Ovary (tissue), 9 donors: Measurements from ENCODE around the gene PRPF8. TPM values are rescaled to one million over a fixed set of nuclear protein-coding genes. Genes with fewer than 3 reads are reported as not detected.
A peak's percentile ranks its signal among the peaks of the same experiment; 100 is the strongest.
"Not testable (repeated sequence)": the region's sequence is repeated elsewhere in the genome, so short reads cannot be mapped to it uniquely, and the experiment has no call there.

Experiments
- DNase-seq, 5 donors: peaks; one replicate each; pipeline ENCODE4 v3.0.0-alpha.2; 2019 to 2020
- H3K27ac ChIP-seq, 2 donors: fragments of 200-600 bp; one replicate each; pipeline versions ENCODE4 v1.5.1 to v1.8.0; 2019 to 2022
- H3K27me3 ChIP-seq: fragments of 200-600 bp; one replicate; pipeline ENCODE4 v1.8.0; 2022
- H3K36me3 ChIP-seq: fragments of 200-600 bp; sonication (generic); one replicate; pipeline ENCODE4 v1.5.1; 2019
- H3K4me1 ChIP-seq: one replicate; pipeline ENCODE4 v1.8.1; 2013; ENCODE audit warnings: mild to moderate bottlenecking, moderate library complexity; ENCODE audit not compliant: insufficient read depth
- H3K4me3 ChIP-seq: fragments of 200-600 bp; sonication (generic); one replicate; pipeline ENCODE4 v1.5.1; 2017
- H3K9me3 ChIP-seq, 2 donors: fragments of 200-600 bp in 1 of 2; sonication (generic) in 1 of 2; one replicate each; pipeline versions ENCODE4 v1.5.1 to v1.8.1; 2013 to 2019; ENCODE audit warnings: mild to moderate bottlenecking in 1 of 2, moderate library complexity in 1 of 2
- CTCF ChIP-seq, 3 donors: fragments of 450-650 bp in 2 of 3; fragments of 200-600 bp in 1 of 3; IDR thresholded peaks; one replicate each; pipeline versions ENCODE4 v1.5.1 to v1.8.0; 2016 to 2022; ENCODE audit warnings: antibody characterized with exemption in 3 of 3, mild to moderate bottlenecking in 1 of 3
- EP300 ChIP-seq: sonication (generic); formaldehyde crosslinking; IDR thresholded peaks from one replicate; pipeline ENCODE4 v1.6.1; 2017; ENCODE audit warnings: antibody characterized with exemption
- POLR2A ChIP-seq: fragments of 450-650 bp; IDR thresholded peaks from one replicate; pipeline ENCODE4 v1.6.1; 2017; ENCODE audit warnings: antibody characterized with exemption, mild to moderate bottlenecking, moderate library complexity
- WGBS, 3 donors: extraction: QIAGEN DNeasy Blood & Tissue Kit in 1 of 3; methylation state at CpG; one replicate each; pipeline versions ENCODE4 v1.1.5 to v1.1.7; 2013 to 2017; 5-methylcytosine and 5-hydroxymethylcytosine counted together
- intact Hi-C, 4 donors: fragments of 100-400 bp; cut with DNase I; formaldehyde crosslinking; loops; one replicate each; pipeline versions ENCODE4 v1.11.0 to v1.15.1; 2022 to 2023
- polyA plus RNA-seq, 2 donors: library from polyadenylated mRNA; stranded (reverse); fragments of 200-250 nt in 1 of 2; fragments of 350-450 nt in 1 of 2; fragmentation: Illumina TruSeq in 1 of 2; extraction: RNeasy Lipid Tissue Mini Kit (QIAGEN cat#74804) in 1 of 2; gene quantifications; one replicate each; pipeline ENCODE4 v1.2.3, GENCODE V29; 2013 to 2014
- total RNA-seq, 7 donors: library from RNA; depleted of rRNA in 2 of 7; stranded (reverse); fragments of >200 nt in 2 of 7; fragmentation: NEBNext Ultra II Directional in 3 of 7; extraction: Animal tissue kit (Norgen Biotek cat#: 25700) in 3 of 7; gene quantifications; one replicate each; pipeline versions ENCODE4 v1.1.0 to v1.2.4, GENCODE V29; 2016 to 2023
- donor health status: DM: no; HTN: no; CAD: no; lungs with moderate emphysema.
- donor health status: DM: no; HTN: no; CAD: no.
- donor health status: Bipolar disorder and iron deficiency.
- donor health status: DM: yes; HTN: yes; CAD: no.
- donor health status: DM: no; HTN: no; CAD: no.
- donor health status: DM: yes; HTN: yes; CAD: no.

Gene PRPF8
- total and polyA plus RNA-seq, 9 donors = 146 to 379 (median 276) TPM

DNA sequence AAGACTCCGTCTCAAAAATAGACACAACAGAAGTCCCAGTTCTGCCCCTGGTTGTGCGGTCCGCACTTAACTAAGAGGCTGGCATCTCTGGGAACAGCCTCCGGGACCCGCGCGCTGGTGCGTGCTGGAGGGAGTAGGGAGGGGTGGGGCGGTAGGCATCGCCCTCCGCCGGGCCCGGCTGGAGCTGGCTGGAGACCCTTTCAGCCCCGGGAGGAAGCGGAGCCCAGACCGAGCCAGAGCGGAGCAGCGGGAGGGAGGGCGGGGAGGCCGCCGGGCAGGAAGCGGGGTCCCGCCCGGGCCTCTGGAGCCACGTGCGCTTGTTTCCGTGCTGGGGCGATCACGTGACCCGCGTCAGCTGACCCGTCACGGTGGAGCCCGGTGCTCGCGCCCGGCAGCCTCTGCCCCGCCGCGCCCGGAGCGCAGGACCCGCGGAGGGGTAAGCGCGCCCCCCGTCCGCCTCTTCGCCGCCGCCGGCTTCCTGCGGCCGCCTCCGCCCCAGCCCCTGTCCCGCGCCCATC, 39.7 kb upstream of the PRPF8 start, which contains the start of gene WDR81:
Gene WDR81, plus strand, starts transcription at position 354 of the 518 bp plus-strand sequence. CDS start 256 bp downstream, outside the sequence.
- peaks cover 10% of the 10 kb centered on the region for H3K4me1 ChIP-seq
- 0 to 2% (median 1%) methylated on average over 39 to 57 of the region's 57 CpGs for WGBS, 3 donors
- H3K36me3 ChIP-seq = no peaks in the 10 kb centered on the region
- intact Hi-C loops = loop anchor here in 1 of 4 donors (5.0 kb wide), 1 partner anchor 58 kb away; no protein-coding TSS in a partner anchor
- peak within 1 kb of the TSS; percentile 59 for H3K4me3 ChIP-seq
- H3K27me3 ChIP-seq = no peaks in the 10 kb centered on the region
- TF ChIP-seq POLR2A (peak; percentile 25), EP300 (no peak)
- no peaks in the 10 kb centered on the region for H3K9me3 ChIP-seq
- DNase-seq = peak; percentile 90 to 95 (median 93)
- H3K27ac ChIP-seq = peak within 1 kb of the TSS; percentile 37 to 80

DNA sequence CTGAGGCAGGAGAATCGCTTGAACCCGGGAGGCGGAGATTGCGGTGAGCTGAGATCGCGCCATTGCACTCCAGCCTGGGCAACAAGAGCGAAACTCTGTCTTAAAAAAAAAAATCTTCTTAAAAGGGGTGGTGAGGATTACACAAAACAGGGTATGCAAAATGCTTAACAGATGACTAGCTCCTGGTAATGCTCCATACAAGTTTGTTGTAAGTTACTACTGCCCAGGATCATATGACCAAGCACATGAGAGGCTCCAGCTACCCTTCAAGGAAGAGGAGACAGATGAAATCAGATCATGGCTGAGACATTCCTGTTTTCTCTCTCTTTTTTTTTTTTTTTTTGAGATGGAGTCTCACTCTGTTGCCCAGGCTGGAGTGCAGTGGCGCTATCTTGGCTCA, 37.4 kb upstream of the PRPF8 start:
- H3K9me3 ChIP-seq, H3K27ac ChIP-seq, DNase-seq, H3K36me3 ChIP-seq, H3K27me3 ChIP-seq, H3K4me3 ChIP-seq: not testable (repeated sequence)
- H3K4me1 ChIP-seq = peaks cover 11% of the 10 kb centered on the region
- intact Hi-C loops = loop anchor here in 1 of 4 donors (5.0 kb wide), 1 partner anchor 60 kb away; no protein-coding TSS in a partner anchor
- WGBS, 3 donors = 91 to 96% (median 95%) methylated on average over 8 of the region's 8 CpGs

DNA sequence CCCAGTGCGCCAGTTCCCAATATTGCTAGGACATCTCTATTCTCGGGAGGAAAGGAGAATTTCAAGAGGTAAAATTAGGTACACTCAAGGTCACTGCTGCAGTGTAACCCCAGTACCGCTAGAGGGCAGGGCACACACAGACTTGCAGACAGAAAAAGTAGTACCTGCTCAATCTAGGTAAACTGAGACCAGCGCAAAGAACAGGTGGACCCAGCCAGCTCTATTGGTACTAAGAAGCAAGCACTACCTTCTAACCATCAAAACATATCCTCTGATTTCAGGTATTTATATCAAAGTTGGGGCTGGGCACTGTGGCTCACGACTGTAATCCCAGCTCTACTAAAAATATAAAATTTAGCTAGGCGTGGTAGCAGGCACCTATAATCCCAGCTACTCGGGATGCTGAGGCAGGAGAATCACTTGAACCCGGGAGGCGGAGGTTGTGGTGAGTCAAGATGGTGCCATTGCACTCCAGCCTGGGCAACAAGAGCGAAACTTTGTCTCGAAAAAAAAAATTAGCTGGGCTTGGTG, 36.3 kb upstream of the PRPF8 start:
- Histone ChIP-seq H3K9me3 (no peaks in the 10 kb centered on the region), H3K4me1 (peaks cover 11% of the 10 kb centered on the region), H3K27ac (no peak overlapping the region), H3K27me3 (no peaks in the 10 kb centered on the region), H3K4me3 (no peak overlapping the region), H3K36me3 (no peaks in the 10 kb centered on the region)
- peak; percentile 66 to 79 (median 75) for DNase-seq
- 34 to 42% (median 39%) methylated on average over 11 of the region's 11 CpGs for WGBS, 3 donors
- intact Hi-C loops = loop anchor here in 3 of 4 donors (2.0 to 5.0 kb wide), 2 partner anchors 61 to 62 kb away; no protein-coding TSS in a partner anchor
- TF ChIP-seq CTCF (IDR thresholded peaks at IDR 0.05) = peak; percentile 95 to 96 (median 96)
- TF ChIP-seq POLR2A = no peak
- no peak for TF ChIP-seq EP300

DNA sequence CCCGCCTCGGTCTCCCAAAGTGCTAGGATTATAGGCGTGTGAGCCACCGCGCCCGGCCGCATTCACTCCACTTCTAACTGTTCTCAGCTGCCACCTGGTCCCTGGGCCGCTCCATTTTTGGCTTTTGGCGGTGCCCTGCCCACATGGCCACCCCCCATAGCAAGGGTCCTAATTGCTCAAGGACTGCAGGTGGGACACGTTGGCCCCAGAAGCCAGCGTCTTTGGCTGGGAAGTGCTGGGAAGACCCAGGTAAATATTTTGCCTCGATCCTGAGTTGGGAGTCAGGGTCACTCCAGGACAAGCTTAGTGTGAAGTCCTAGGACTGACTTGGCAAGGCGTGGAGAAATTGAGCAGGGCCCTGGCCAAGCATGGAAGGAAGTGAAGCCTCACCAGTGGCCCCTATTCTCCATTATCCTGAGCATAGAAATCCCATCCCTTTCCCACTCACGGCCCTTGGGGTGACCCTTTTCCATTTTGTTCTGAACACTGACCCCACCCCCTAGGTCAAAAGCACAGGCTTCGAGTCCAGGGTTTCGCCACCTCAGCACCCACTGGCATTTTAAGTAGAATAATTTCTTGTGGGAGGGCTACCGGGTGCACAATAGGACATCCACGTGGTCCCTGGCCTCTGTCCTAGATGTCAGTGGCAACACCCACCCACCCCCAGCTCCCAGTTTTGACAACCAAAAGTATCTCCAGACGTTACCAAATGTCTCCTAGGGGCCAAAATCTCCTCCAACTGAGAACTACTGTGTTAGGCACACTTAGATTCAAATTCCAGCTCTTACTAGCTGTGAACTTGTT, 33.9 kb upstream of the PRPF8 start:
- intact Hi-C loops = loop anchor here in 2 of 4 donors (10.0 kb wide), 2 partner anchors 144 to 146 kb away; no protein-coding TSS in a partner anchor
- H3K4me3 ChIP-seq = no peak overlapping the region
- WGBS, 3 donors = 68 to 79% (median 76%) methylated on average over 19 of the region's 19 CpGs

More for the DNA sequence above, 33.9 kb upstream of the PRPF8 start:
- Histone ChIP-seq H3K27me3 (no peaks in the 10 kb centered on the region), H3K27ac (peak overlapping the region in 1 of 2 donors; percentile 100), H3K9me3 (no peaks in the 10 kb centered on the region), H3K4me1 (peaks cover 18% of the 10 kb centered on the region), H3K36me3 (no peaks in the 10 kb centered on the region)
- DNase-seq = peak in 4 of 5 donors; percentile 43 to 59 (median 58)
- TF ChIP-seq EP300 = no peak
- TF ChIP-seq POLR2A = no peak
- TF ChIP-seq CTCF (IDR thresholded peaks at IDR 0.05) = no peak
